Osteoblast (primary cell): ENCODE results near the gene TMEM168. TPM values are rescaled to one million over a fixed set of nuclear protein-coding genes. Genes with fewer than 3 reads are reported as not detected.

Source experiments
- DNase-seq: peaks from one replicate; pipeline ENCODE4 v3.0.0; 2011; ENCODE audit warnings: low spot score, mixed read lengths; ENCODE audit not compliant: insufficient read length; ENCODE audit errors: missing footprints
- H2AFZ ChIP-seq: 2 replicates; pipeline ENCODE4 v1.6.0; 2011; ENCODE audit warnings: mild to moderate bottlenecking, low read length
- H3K27ac ChIP-seq: 2 replicates; pipeline ENCODE4 v1.5.1; 2011; ENCODE audit warnings: mild to moderate bottlenecking, low read depth, low read length, moderate library complexity
- H3K27me3 ChIP-seq: 2 replicates; pipeline ENCODE4 v1.6.0; 2012; ENCODE audit warnings: mild to moderate bottlenecking, control low read depth, inconsistent platforms, low read length, moderate library complexity; ENCODE audit not compliant: insufficient read depth
- H3K36me3 ChIP-seq: 2 replicates; pipeline ENCODE4 v1.5.1; 2011; ENCODE audit warnings: mild to moderate bottlenecking, low read length, control low read depth, moderate library complexity; ENCODE audit not compliant: insufficient read depth
- H3K4me1 ChIP-seq: 2 replicates; pipeline ENCODE4 v1.5.1; 2011; ENCODE audit warnings: mild to moderate bottlenecking, low read length, control low read depth, moderate library complexity; ENCODE audit not compliant: insufficient read depth
- H3K4me2 ChIP-seq: 2 replicates; pipeline ENCODE4 v1.6.0; 2011; ENCODE audit warnings: mild to moderate bottlenecking, low read length; ENCODE audit not compliant: insufficient read depth
- H3K4me3 ChIP-seq: fragments of 200-600 bp; sonication (generic); 3 replicates; pipeline ENCODE4 v1.5.1; 2012; ENCODE audit warnings: mild to moderate bottlenecking, low read length, inconsistent platforms; ENCODE audit not compliant: insufficient read depth
- H3K79me2 ChIP-seq: 2 replicates; pipeline ENCODE4 v1.6.0; 2012; ENCODE audit warnings: mild to moderate bottlenecking, low read length, control low read depth, inconsistent platforms; ENCODE audit not compliant: insufficient read depth
- H3K9me3 ChIP-seq: 2 replicates; pipeline ENCODE4 v1.5.1; 2011; ENCODE audit warnings: low read depth, low read length, control low read depth
- H4K20me1 ChIP-seq: 2 replicates; pipeline ENCODE4 v1.6.0; 2012; ENCODE audit warnings: mild to moderate bottlenecking, low read length, control low read depth; ENCODE audit not compliant: insufficient read depth
- total RNA-seq: library from RNA; depleted of rRNA; stranded (reverse); fragments of >200 nt; gene quantifications from 2 replicates; pipeline ENCODE4 v1.2.3, GENCODE V29; 2012
- TF ChIP-seq, protein P1 (sequence below): IDR thresholded peaks from 2 replicates; pipeline ENCODE4 v1.5.1; 2011; ENCODE audit warnings: mild to moderate bottlenecking, low read depth, low read length, moderate library complexity; ENCODE audit errors: extremely low read depth

TMEM168 gene
- total RNA-seq, 1 donor: 17.4 TPM

DNA sequence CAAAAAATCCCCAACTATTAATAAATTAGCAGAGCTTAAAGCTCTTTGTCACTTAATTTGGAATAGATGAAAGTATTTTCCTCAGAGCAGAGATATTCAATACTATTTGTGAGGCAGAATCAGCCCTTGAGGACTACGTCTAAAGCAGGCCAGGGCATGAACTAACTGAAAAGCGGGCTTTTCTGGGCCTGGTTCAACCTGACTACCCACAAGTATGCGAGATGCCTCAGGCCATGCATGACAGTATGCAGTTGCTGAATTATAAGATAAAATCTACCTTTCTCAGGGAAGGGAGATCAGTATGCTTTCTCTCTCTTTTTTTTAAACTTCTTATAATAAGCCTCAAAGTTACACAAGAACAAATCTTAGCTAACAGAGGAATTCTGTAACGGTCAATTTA lies 20.1 kb downstream of the TMEM168 start:
- no peaks in the 10 kb centered on the region for H3K4me1 ChIP-seq
- DNase-seq: no peak
- H3K27me3 ChIP-seq: no peaks in the 10 kb centered on the region
- no peak overlapping the region for H3K27ac ChIP-seq
- no peak overlapping the region for H3K4me2 ChIP-seq
- H3K9me3 ChIP-seq: no peaks in the 10 kb centered on the region
- H4K20me1 ChIP-seq: no peaks in the 10 kb centered on the region
- H3K4me3 ChIP-seq: no peak overlapping the region
- no peaks in the 10 kb centered on the region for H3K36me3 ChIP-seq
- no peaks in the 10 kb centered on the region for H3K79me2 ChIP-seq
- H2AFZ ChIP-seq: no peak overlapping the region
- TF ChIP-seq, protein P1, sequence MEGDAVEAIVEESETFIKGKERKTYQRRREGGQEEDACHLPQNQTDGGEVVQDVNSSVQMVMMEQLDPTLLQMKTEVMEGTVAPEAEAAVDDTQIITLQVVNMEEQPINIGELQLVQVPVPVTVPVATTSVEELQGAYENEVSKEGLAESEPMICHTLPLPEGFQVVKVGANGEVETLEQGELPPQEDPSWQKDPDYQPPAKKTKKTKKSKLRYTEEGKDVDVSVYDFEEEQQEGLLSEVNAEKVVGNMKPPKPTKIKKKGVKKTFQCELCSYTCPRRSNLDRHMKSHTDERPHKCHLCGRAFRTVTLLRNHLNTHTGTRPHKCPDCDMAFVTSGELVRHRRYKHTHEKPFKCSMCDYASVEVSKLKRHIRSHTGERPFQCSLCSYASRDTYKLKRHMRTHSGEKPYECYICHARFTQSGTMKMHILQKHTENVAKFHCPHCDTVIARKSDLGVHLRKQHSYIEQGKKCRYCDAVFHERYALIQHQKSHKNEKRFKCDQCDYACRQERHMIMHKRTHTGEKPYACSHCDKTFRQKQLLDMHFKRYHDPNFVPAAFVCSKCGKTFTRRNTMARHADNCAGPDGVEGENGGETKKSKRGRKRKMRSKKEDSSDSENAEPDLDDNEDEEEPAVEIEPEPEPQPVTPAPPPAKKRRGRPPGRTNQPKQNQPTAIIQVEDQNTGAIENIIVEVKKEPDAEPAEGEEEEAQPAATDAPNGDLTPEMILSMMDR: no peak

DNA sequence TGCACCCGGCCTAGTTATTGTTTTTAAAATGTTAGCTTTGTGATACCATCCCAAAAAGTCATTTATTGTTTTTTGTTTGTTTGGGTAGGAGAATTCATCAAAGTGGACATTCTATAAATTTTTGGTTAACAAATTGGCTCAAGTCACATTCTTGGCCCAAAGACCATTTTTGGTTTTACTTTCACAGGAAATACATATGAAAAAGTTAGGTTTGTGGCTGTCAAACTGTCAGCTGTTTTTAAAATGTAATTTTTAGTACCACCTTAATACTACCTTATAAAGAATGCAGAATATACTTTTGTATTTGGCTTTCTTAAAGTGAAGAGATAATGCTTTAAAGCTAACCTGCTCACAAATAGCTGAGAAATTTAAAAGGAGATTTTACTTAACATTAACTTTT lies 25.1 kb downstream of the TMEM168 start:
- TF ChIP-seq, protein P1: no peak
- Histone ChIP-seq H3K4me3 (no peak overlapping the region), H3K4me2 (no peak overlapping the region), H3K27ac (no peak overlapping the region), H3K27me3 (no peaks in the 10 kb centered on the region), H3K9me3 (no peaks in the 10 kb centered on the region), H3K4me1 (no peaks in the 10 kb centered on the region), H2AFZ (no peak overlapping the region), H3K79me2 (no peaks in the 10 kb centered on the region), H4K20me1 (no peaks in the 10 kb centered on the region), H3K36me3 (no peaks in the 10 kb centered on the region)
- no peak for DNase-seq

DNA sequence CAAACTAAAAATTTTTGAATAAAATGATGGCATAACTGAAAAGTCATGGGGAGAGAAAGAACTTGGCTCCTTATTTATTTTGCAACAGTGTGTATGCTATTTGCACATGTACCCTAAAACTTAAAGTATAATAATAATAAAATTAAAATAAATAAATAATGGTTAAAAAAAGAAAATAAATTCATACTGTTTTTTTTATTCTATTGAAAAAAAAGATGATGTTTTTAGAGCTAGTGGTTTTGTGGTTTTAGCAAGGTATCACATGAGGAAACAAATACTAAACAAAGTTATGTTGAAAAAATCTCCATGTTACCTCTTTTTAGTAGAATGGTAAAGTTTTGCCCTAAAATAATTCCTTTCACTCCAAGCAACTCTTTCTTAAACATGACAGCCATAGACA lies 26.2 kb downstream of the TMEM168 start:
- DNase-seq: no peak
- Histone ChIP-seq H4K20me1 (no peaks in the 10 kb centered on the region), H3K27ac (no peak overlapping the region), H3K79me2 (no peaks in the 10 kb centered on the region), H2AFZ (no peak overlapping the region), H3K4me1 (no peaks in the 10 kb centered on the region), H3K4me2 (no peak overlapping the region), H3K4me3 (no peak overlapping the region), H3K9me3 (no peaks in the 10 kb centered on the region), H3K36me3 (no peaks in the 10 kb centered on the region), H3K27me3 (no peaks in the 10 kb centered on the region)
- TF ChIP-seq, protein P1: no peak

DNA sequence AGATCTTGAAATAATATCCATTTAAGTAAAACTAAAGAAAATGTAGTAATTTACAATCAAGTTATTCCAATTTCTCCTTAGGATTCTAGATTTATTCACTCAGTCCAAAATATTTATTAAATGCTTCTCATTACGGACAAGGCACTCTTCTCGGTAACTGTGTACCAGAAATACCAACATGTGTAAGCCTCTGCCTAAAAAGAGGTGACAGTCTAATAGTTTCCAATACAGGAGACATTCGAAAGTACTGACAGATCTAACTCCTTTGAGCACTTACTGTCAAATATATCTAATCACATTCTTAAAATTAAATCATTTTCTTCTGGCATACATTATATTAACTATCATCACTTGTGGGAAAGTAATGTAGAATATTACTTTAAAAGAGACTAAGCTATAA lies 26.9 kb downstream of the TMEM168 start:
- Histone ChIP-seq H3K4me2 (no peak overlapping the region), H3K79me2 (no peaks in the 10 kb centered on the region), H3K27ac (no peak overlapping the region), H3K27me3 (no peaks in the 10 kb centered on the region), H3K4me1 (no peaks in the 10 kb centered on the region), H2AFZ (no peak overlapping the region), H3K9me3 (no peaks in the 10 kb centered on the region), H4K20me1 (no peaks in the 10 kb centered on the region), H3K36me3 (no peaks in the 10 kb centered on the region), H3K4me3 (no peak overlapping the region)
- TF ChIP-seq, protein P1: no peak
- no peak for DNase-seq
